ENCODE results near the gene FGGY. TPM values are rescaled to one million over a fixed set of nuclear protein-coding genes. Genes with fewer than 3 reads are reported as not detected.

FGGY gene
- total RNA-seq, 1 donor from 2014 or later = 12.6 TPM

DNA sequence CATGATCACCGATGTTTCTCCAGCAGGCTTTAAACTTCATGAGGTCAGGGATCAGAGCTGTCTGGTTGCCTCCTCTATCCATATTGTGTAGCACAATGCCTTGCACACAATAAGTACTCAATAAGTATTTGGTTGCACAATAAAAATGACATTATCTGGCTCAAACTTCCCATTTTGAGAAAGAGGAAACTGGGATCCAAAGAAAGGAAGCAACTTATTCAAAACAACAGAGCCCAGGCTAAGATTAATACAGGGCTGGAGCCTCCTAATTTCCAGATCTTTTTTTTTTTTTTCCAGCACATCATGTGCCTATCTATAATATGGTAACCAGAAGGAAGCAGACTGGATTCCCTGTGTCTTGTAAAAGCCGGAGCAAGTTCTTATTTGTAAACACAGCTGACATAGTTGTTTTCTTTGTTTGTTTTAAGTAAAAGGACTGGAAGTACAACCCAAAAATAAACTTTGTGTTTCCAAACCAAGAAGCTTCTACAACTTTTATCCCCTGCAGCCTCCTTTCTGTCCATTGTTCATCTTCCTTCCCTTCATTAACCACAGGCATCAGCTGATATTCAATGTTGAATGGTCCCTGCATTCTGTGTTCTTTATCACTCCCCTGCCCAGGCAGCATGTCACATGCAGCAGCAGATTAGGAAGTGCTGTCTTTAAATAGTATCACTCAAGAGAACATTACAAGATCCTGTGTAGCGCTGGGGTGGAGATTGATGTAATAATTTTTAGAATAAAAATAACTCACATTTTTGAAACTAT lies 446.6 kb downstream of the FGGY start:
- Mint-ChIP-seq H3K36me3 (peaks cover 4% of the 10 kb centered on the region), H3K27ac (no peak overlapping the region), H3K9me3 (no peaks in the 10 kb centered on the region), H3K4me1 (ENCODE audit: unreplicated experiment) (peaks cover 32% of the 10 kb centered on the region), H3K4me3 (no peak overlapping the region), H3K27me3 (no peaks in the 10 kb centered on the region)
- DNase-seq (ENCODE audit: extremely low spot score, unreplicated experiment) = no peak
- TF ChIP-seq, protein P1, sequence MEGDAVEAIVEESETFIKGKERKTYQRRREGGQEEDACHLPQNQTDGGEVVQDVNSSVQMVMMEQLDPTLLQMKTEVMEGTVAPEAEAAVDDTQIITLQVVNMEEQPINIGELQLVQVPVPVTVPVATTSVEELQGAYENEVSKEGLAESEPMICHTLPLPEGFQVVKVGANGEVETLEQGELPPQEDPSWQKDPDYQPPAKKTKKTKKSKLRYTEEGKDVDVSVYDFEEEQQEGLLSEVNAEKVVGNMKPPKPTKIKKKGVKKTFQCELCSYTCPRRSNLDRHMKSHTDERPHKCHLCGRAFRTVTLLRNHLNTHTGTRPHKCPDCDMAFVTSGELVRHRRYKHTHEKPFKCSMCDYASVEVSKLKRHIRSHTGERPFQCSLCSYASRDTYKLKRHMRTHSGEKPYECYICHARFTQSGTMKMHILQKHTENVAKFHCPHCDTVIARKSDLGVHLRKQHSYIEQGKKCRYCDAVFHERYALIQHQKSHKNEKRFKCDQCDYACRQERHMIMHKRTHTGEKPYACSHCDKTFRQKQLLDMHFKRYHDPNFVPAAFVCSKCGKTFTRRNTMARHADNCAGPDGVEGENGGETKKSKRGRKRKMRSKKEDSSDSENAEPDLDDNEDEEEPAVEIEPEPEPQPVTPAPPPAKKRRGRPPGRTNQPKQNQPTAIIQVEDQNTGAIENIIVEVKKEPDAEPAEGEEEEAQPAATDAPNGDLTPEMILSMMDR (conservative IDR thresholded peaks at IDR 0.05) = no peak

DNA sequence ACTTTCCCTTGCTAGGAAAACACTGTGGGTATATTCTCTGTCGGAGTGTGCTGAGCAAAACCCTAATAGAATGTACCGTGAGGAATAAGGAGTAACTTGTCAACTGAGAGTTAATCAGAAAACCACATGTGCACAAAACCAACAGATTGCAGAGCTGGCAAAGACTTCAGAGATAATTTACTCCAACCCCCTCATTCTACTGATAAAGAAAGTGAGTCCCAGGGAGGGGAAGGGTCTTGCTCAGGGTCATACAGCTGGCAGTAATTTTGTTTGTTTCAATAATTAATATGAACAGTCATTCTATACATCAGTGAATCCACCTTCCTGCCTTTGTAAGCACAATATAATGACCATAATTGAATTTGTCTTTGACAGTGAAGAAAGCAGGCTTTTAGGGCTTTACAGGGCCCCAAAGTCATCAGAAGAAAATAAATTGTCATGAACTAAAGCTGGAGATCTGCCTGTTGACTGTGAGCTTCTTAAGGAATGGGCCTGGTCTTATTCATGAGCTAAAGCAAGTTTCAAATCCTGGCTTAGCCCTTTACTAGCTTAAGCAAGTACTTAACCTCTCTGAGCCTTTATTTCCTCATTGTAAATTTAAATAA lies 450.6 kb downstream of the FGGY start:
- H3K4me3 Mint-ChIP-seq = peak overlapping the region; percentile 6

DNA sequence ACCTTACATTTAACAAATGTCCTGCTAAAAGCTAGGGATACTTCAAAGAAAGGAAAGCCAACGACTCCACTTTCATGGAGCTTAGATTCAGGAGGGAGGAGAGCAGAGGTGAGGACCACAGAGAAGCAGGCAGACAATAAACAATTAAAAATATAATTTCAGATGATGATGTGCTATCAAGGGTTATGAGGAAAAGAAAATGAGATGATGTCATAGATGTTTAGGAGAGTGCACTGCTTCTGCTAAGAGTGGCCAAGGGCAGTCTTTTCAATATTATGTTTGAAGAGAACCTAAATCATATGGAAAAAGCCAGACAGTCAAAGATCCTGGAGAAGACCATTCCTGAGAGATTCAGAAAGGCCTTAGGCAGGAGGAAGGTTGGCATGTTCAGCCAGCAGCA lies 451.2 kb downstream of the FGGY start:
- TF ChIP-seq, protein P1 (conservative IDR thresholded peaks at IDR 0.05) = no peak
- no peaks in the 10 kb centered on the region for H3K27me3 Mint-ChIP-seq
- H3K9me3 Mint-ChIP-seq = no peaks in the 10 kb centered on the region
- H3K27ac Mint-ChIP-seq = no peak overlapping the region
- no peak overlapping the region for H3K4me3 Mint-ChIP-seq
- H3K4me1 Mint-ChIP-seq (ENCODE audit: unreplicated experiment) = peaks cover 40% of the 10 kb centered on the region
- DNase-seq (ENCODE audit: extremely low spot score, unreplicated experiment) = no peak
- peaks cover under 1% of the 10 kb centered on the region for H3K36me3 Mint-ChIP-seq

More for the DNA sequence above, 450.6 kb downstream of the FGGY start:
- Mint-ChIP-seq H3K4me1 (ENCODE audit: unreplicated experiment) (peaks cover 34% of the 10 kb centered on the region), H3K36me3 (peaks cover 4% of the 10 kb centered on the region), H3K27me3 (no peaks in the 10 kb centered on the region), H3K27ac (no peak overlapping the region), H3K9me3 (no peaks in the 10 kb centered on the region)
- TF ChIP-seq, protein P1 (conservative IDR thresholded peaks at IDR 0.05) = no peak
- DNase-seq (ENCODE audit: extremely low spot score, unreplicated experiment) = no peak

DNA sequence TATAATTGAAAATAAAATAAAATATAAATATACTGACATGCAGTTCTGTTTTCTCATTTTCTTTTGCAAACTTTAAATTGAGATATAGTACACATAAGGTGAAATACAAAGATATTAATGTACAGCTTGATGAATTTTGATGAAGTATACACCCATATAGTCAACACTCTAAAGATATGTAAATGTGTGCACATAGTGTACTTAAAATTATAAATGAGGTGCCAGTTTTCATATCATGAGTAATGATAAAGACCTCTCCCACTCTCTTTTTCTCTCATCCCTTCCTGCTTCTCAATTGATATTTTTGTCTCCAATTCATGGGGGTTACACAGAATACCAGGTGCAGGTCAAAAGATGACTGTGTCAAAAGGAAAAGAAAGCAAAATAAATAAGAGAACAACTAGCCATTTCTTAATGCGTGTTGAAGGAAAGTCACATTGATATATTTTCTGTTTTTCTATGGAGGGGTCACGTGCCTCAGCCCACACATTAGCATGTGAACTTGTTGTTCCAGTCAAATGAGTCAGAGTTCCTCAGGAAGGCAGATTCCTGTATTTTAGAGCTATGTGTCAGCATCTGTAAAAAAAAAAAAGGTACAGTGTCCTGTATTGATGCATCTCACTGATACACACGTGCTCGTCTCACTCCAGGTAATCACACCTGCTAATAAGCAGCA lies 453.6 kb downstream of the FGGY start:
- Mint-ChIP-seq H3K27me3 (no peaks in the 10 kb centered on the region), H3K4me3 (peak overlapping the region; percentile 55), H3K9me3 (no peaks in the 10 kb centered on the region), H3K4me1 (ENCODE audit: unreplicated experiment) (peaks cover 49% of the 10 kb centered on the region), H3K36me3 (no peaks in the 10 kb centered on the region), H3K27ac (peak overlapping the region; percentile 82)
- no peak for DNase-seq (ENCODE audit: extremely low spot score, unreplicated experiment)
- TF ChIP-seq, protein P1 (conservative IDR thresholded peaks at IDR 0.05) = no peak

DNA sequence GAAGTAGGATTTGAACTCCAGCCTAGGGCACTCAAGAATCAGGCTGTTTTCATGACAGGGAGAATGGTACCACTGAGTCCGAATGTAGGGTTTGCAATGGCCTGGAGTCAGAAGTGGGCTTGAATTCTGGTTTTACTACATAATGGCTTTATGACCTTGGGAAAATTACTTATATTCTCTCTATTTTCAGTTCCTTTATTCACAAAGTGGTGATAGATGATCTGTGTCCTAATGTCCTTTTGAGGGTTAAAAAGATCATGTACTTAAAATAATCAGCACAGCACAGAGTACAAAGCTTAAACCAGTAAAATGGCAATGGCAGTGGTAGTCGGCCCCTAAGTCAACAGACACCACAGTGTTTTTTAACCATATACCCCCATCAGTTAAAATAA lies 454.1 kb downstream of the FGGY start:
- Mint-ChIP-seq H3K9me3 (no peaks in the 10 kb centered on the region), H3K36me3 (no peaks in the 10 kb centered on the region), H3K4me3 (peak overlapping the region; percentile 4), H3K27ac (peak overlapping the region; percentile 82), H3K27me3 (no peaks in the 10 kb centered on the region), H3K4me1 (ENCODE audit: unreplicated experiment) (peaks cover 48% of the 10 kb centered on the region)
- no peak for DNase-seq (ENCODE audit: extremely low spot score, unreplicated experiment)
- TF ChIP-seq, protein P1 (conservative IDR thresholded peaks at IDR 0.05) = no peak

All from type B pancreatic cell (in vitro differentiated cells).